NCI-H146 (cell line): ENCODE measurements around the gene ZNF69.
"Not testable (repeated sequence)": the region's sequence is repeated elsewhere in the genome, so short reads cannot be mapped to it uniquely, and the experiment has no call there.

ENCODE experiments used
- DNase-seq: peaks from one replicate; lab custom pipeline; 2025; lab: John Stamatoyannopoulos, UW

ZNF69 gene

GRCh38 chr19:11887611-11888531 lies at the start of gene ZNF69:
Gene ZNF69, plus strand, starts transcription at chr19:11887782. Its CDS starts 142 bp downstream, at chr19:11887924.
- DNase-seq = peak; percentile 93

GRCh38 chr19:11843722-11844121 lies 43.9 kb upstream of the ZNF69 start:
- no peak for DNase-seq

- DNase-seq = peak; percentile 58
Observed at GRCh38 chr19:11847615-11848014, 40.0 kb upstream of the ZNF69 start.

- no peak for DNase-seq
Observed at GRCh38 chr19:11848200-11848593, 39.4 kb upstream of the ZNF69 start.

GRCh38 chr19:11848594-11849469 lies 38.8 kb upstream of the ZNF69 start, which contains the start of gene ZNF439:
Gene ZNF439, plus strand, starts transcription at chr19:11848726. Its CDS starts 142 bp downstream, at chr19:11848868.
- DNase-seq = peak; percentile 97

GRCh38 chr19:11850289-11850688 lies 37.3 kb upstream of the ZNF69 start:
- DNase-seq = not testable (repeated sequence)

- DNase-seq = no peak
Observed at GRCh38 chr19:11853358-11853757, 34.2 kb upstream of the ZNF69 start.

GRCh38 chr19:11856596-11857250 lies 30.9 kb upstream of the ZNF69 start:
- no peak for DNase-seq

GRCh38 chr19:11860721-11861120 lies 26.9 kb upstream of the ZNF69 start:
- DNase-seq = no peak

- DNase-seq = no peak
Observed at GRCh38 chr19:11861301-11861700, 26.3 kb upstream of the ZNF69 start.

GRCh38 chr19:11867766-11868165 lies 19.8 kb upstream of the ZNF69 start:
- not testable (repeated sequence) for DNase-seq

- DNase-seq = no peak
Observed at GRCh38 chr19:11868188-11868587, 19.4 kb upstream of the ZNF69 start.

- no peak for DNase-seq
Observed at GRCh38 chr19:11872624-11873023, 15.0 kb upstream of the ZNF69 start.

GRCh38 chr19:11873762-11874161 lies 13.8 kb upstream of the ZNF69 start:
- no peak for DNase-seq

GRCh38 chr19:11879687-11880266 lies 7.8 kb upstream of the ZNF69 start:
- peak; percentile 47 for DNase-seq

- DNase-seq = no peak
Observed at GRCh38 chr19:11880598-11880997, 7.0 kb upstream of the ZNF69 start.

- peak; percentile 70 for DNase-seq
Observed at GRCh38 chr19:11881151-11881800, 6.3 kb upstream of the ZNF69 start.

- no peak for DNase-seq
Observed at GRCh38 chr19:11882606-11883005, 5.0 kb upstream of the ZNF69 start.

GRCh38 chr19:11887234-11887610 lies 360 bp upstream of the ZNF69 start:
- no peak for DNase-seq

- not testable (repeated sequence) for DNase-seq
Observed at GRCh38 chr19:11889901-11890300, 2.3 kb downstream of the ZNF69 start.

- no peak for DNase-seq
Observed at GRCh38 chr19:11890634-11891033, 3.1 kb downstream of the ZNF69 start.
